Stimulated activated CD8-positive, alpha-beta memory T cell treated with anti-CD3 and anti-CD28 coated beads, Interleukin-15, amount 100 ng/mL, for 1 hour (primary cell): Measurements from ENCODE around the gene SEZ6L.
A peak's percentile ranks its signal among the peaks of the same experiment; 100 is the strongest.

Experiments
- DNase-seq: peaks from one replicate; pipeline ENCODE4 v3.0.0-alpha.2; 2020; ENCODE audit warnings: low read depth

Gene SEZ6L

GRCh38 chr22:26336773-26337172, 167.5 kb downstream of the SEZ6L start:
- no peak for DNase-seq

- DNase-seq = no peak
Observed at GRCh38 chr22:26339755-26340154, 170.5 kb downstream of the SEZ6L start.

- DNase-seq = no peak
Observed at GRCh38 chr22:26342745-26343410, 173.6 kb downstream of the SEZ6L start.

GRCh38 chr22:26345496-26345895, 176.2 kb downstream of the SEZ6L start:
- no peak for DNase-seq

GRCh38 chr22:26348810-26349526, 179.7 kb downstream of the SEZ6L start:
- no peak for DNase-seq

GRCh38 chr22:26354707-26355106, 185.4 kb downstream of the SEZ6L start:
- no peak for DNase-seq

- DNase-seq = no peak
Observed at GRCh38 chr22:26357281-26357680, 188.0 kb downstream of the SEZ6L start.

- DNase-seq = no peak
Observed at GRCh38 chr22:26357813-26358212, 188.6 kb downstream of the SEZ6L start.

GRCh38 chr22:26359156-26359555, 189.9 kb downstream of the SEZ6L start:
- DNase-seq = no peak

GRCh38 chr22:26360169-26360885, 191.1 kb downstream of the SEZ6L start:
- DNase-seq = peak; percentile 46

- DNase-seq = no peak
Observed at GRCh38 chr22:26362471-26362870, 193.2 kb downstream of the SEZ6L start.

GRCh38 chr22:26364066-26365015, 195.1 kb downstream of the SEZ6L start:
- peak; percentile 23 for DNase-seq

GRCh38 chr22:26367402-26368245, 198.4 kb downstream of the SEZ6L start:
- peak; percentile 24 for DNase-seq

GRCh38 chr22:26372890-26373289, 203.6 kb downstream of the SEZ6L start:
- DNase-seq = no peak

GRCh38 chr22:26374391-26375026, 205.2 kb downstream of the SEZ6L start:
- no peak for DNase-seq

- no peak for DNase-seq
Observed at GRCh38 chr22:26377170-26377830, 208.0 kb downstream of the SEZ6L start.

- no peak for DNase-seq
Observed at GRCh38 chr22:26380072-26380830, 211.0 kb downstream of the SEZ6L start.

GRCh38 chr22:26382782-26383181, 213.5 kb downstream of the SEZ6L start:
- no peak for DNase-seq

- no peak for DNase-seq
Observed at GRCh38 chr22:26383968-26384556, 214.8 kb downstream of the SEZ6L start.
